GM23248 (cell line): ENCODE data around the gene WLS.

ENCODE experiments used
- EZH2 ChIP-seq: fragments of 200-600 bp; sonication (generic); IDR thresholded peaks from 2 replicates; pipeline ENCODE4 v1.6.1; 2018; ENCODE audit warnings: antibody characterized with exemption, mild to moderate bottlenecking; ENCODE audit not compliant: insufficient read depth, poor library complexity, severe bottlenecking
- EZH2phosphoT487 ChIP-seq: fragments of 200-600 bp; sonication (generic); IDR thresholded peaks from 2 replicates; pipeline ENCODE4 v1.6.1; 2018; ENCODE audit warnings: antibody characterized with exemption, moderate library complexity, mild to moderate bottlenecking, low read depth; ENCODE audit not compliant: insufficient read depth

- no peak for TF ChIP-seq EZH2
- TF ChIP-seq EZH2phosphoT487, result no peak
Measured at GRCh38 chr1:68205794-68206358, 26.4 kb downstream of the WLS start.
